GM12873 (cell line): ENCODE measurements around the gene CACTIN.

ENCODE experiments used
- TF ChIP-seq, protein P1 (sequence below): IDR thresholded peaks from 2 replicates; pipeline ENCODE4 v1.5.1; 2012; ENCODE audit warnings: low read depth, mild to moderate bottlenecking, moderate library complexity, low read length, control low read depth; ENCODE audit not compliant: insufficient read depth; ENCODE audit errors: missing control alignments

CACTIN gene

DNA sequence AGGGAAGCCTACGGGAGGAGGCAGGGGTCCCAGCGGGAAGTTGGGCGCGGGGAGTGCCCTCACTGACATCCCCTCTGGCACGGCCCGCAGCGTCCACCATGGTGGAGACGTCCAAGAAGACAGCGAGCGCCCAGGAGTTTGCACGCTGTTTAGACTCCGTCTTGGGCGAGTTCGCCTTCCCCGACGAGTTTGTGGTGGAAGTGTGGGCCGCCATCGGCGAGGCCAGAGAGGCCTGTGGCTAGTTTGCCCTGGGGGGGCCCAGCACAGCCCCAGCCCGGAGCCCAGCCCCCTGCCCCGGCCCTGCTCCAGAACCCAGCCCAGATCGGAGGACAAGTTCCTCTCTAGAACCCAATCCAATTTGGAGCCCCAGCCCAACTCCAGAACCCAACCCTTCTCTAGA lies 36.6 kb downstream of the CACTIN start:
- TF ChIP-seq, protein P1, sequence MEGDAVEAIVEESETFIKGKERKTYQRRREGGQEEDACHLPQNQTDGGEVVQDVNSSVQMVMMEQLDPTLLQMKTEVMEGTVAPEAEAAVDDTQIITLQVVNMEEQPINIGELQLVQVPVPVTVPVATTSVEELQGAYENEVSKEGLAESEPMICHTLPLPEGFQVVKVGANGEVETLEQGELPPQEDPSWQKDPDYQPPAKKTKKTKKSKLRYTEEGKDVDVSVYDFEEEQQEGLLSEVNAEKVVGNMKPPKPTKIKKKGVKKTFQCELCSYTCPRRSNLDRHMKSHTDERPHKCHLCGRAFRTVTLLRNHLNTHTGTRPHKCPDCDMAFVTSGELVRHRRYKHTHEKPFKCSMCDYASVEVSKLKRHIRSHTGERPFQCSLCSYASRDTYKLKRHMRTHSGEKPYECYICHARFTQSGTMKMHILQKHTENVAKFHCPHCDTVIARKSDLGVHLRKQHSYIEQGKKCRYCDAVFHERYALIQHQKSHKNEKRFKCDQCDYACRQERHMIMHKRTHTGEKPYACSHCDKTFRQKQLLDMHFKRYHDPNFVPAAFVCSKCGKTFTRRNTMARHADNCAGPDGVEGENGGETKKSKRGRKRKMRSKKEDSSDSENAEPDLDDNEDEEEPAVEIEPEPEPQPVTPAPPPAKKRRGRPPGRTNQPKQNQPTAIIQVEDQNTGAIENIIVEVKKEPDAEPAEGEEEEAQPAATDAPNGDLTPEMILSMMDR = no peak

DNA sequence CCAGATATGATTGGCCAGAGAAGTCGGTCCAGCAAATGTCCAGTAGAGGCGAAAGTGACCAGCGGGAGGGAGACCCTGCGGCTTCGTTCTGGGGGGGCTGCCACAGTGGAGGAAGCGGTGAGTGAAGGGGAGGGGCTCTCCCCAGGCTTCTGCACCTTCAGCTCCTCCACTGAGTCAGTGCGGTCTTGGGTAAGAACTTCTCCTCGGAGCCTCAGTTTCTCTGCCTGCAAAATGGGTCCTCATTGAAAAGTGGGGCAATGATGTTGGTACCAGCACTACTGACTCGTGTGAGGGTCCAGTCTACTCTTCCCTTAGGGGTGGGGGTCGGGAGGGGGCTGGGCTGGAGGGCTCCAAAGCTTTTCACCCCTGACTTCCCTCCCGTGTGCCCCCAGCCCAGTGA lies 37.2 kb downstream of the CACTIN start:
- TF ChIP-seq, protein P1 = no peak

DNA sequence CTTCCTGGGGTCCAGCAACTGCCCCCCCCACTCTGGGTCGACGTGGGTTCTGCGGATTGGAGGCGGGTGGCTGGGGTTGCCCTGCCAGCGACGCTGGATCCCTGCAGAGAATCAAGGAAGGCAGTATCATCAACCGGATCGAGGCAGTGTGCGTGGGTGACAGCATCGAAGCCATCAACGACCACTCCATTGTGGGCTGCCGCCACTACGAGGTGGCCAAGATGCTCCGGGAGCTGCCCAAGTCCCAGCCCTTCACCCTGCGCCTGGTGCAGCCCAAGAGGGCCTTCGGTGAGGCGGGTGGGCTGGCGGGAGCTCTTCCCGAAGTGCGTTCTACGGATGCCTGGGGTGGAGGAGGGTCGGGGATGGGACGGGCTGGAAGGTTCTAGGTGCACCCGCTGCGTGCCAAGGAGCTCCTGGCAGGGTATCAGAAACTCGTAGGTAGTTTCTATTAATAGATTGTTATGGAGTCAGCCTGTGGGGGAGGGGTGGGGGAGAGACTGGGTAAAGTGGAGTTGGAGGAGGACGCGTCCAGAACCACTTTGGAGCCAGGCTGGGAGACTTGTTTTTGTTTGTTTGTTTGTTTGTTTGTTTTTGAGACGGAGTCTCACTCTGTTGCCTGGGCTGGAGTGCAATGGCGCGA lies 39.8 kb downstream of the CACTIN start:
- TF ChIP-seq, protein P1 = no peak

DNA sequence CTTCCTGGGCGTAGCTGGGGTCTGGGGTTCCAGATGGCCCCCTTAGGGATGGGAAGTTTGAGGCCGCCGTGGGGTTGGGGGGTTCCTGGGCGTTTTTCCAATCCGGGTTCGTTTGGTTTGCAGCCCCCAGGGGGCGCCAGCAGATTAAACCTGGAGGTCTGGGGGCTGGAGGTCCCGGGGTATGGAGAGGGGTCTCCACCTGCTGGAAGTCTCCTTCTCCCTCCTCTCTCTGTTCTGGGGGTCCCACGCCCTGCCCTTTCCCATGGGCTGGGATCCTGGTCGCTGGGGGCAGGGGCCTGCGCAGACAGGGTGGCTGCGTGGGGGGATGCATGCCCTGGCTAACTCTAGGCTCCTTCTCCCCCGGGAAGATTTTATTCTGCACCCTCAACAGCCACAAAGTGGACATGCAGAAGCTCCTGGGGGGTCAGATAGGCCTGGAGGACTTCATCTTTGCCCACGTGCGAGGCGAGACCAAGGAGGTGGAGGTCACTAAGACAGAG lies 40.4 kb downstream of the CACTIN start:
- TF ChIP-seq, protein P1 = peak; percentile 60

DNA sequence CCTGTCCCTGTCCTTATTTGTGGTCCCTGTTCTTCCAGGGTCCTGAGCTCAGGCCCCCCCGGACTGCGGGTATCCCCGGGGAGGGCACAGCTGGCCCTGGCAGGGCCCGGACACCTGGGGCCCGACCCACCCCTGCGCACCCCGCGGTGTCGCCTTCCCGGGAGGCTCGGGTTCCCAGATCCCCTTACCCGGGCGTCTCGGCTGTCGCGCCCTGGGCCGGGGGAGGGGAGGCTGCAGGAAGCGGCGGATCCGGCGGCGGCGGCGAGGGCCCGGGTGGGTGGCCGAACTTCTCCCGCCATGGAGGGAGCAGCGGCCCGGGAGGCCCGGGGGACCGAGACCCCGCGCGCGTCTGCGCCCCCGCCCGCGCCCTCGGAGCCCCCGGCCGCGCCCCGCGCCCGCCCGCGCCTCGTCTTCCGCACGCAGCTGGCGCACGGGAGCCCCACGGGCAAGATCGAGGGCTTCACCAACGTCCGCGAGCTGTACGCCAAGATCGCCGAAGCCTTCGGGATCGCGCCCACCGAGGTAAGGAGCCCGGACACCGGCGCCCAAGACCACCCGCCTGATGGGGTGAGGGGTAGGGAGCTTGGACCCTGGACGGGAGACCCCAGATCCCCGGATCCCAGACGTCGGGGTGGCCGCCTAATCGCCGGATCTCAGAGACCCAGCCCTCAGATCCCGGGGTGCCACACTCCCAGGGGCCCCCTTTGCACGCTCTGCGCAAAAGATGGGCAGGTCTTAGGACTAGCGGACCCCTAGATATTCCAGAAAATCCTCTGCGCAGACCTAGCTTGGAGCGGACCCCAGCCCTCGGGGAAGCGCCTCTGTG lies 41.1 kb downstream of the CACTIN start, which contains the start of gene GIPC3:
GIPC3 (plus strand) TSS at position 178 of the 826 bp plus-strand sequence; CDS start at position 298, 120 bp downstream.
- TF ChIP-seq, protein P1 = no peak

DNA sequence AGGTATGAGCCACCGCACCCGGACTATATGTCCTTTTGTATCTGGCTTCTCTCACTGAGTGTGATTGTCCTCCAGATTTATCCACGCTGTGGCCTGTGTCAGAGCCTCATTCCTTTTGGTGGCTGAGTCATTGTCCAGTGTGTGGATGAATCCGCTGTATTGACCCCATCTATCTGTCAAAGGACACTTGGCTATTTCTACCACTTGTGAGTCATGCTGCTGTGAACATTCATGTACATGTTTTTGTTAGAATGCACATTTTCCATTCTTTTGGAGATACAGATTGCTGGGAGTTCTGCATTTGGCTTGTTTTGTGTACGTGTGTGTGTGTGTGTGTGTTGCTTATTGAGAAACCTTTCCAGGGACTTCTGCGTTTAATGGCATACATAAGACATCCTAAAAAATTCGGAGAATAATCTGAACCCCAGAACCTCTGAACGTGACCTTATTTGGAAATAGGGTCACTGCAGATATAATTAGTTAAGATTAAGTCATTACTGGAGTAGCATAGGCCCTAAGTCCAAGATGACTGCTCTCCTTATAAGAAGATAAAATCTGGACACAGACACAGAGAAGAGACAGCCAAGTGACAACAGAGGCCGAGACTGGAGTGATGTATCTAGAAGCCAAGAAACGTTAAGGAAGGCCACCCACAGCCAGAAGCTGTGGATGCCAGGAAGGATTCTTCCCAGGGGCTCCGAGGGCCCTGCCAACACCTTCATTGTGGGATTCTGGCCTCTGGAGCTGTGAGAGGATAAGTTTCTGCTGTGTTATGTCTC lies 46.2 kb downstream of the CACTIN start:
- TF ChIP-seq, protein P1 = no peak
